ENCODE results near the gene RAC3.

Gene RAC3

GRCh38 chr17:82051776-82052637 lies 20.5 kb downstream of the RAC3 start, which contains the start of the genes GPS1 and RFNG:
Gene GPS1, plus strand, starts transcription at chr17:82051898. Its CDS starts 34 bp downstream, at chr17:82051932.
Gene RFNG, minus strand, starts transcription at chr17:82051811. Its CDS starts 45 bp downstream, at chr17:82051766.
- peaks cover 5% of the 10 kb centered on the region; the same call in 1 of the 2 replicates for H3K4me1 ChIP-seq (ENCODE audit: control insufficient read depth, insufficient read depth, low read length)
- H3K4me3 ChIP-seq (ENCODE audit: low read length) = peak within 1 kb of the TSS; percentile 75
- no CpG with 5 or more reads among the region's 94 CpGs for WGBS (ENCODE audit: insufficient coverage, insufficient read length)
- no peaks in the 10 kb centered on the region for H3K9me3 ChIP-seq (ENCODE audit: control insufficient read depth, insufficient read depth, low read length)
- H3K36me3 ChIP-seq (ENCODE audit: control insufficient read depth, insufficient read depth, low read length) = peaks cover 43% of the 10 kb centered on the region
- no peak for DNase-seq (ENCODE audit: low read depth, low spot score)
- no peak within 1 kb of the TSS for H3K27ac ChIP-seq (ENCODE audit: low read length)
- no peaks in the 10 kb centered on the region; the same call in 1 of the 2 replicates for H3K27me3 ChIP-seq (ENCODE audit: control insufficient read depth, insufficient read depth, low read length)

- no peak overlapping the region for H3K27ac ChIP-seq (ENCODE audit: low read length)
- peaks cover 41% of the 10 kb centered on the region for H3K36me3 ChIP-seq (ENCODE audit: control insufficient read depth, insufficient read depth, low read length)
- no peak for DNase-seq (ENCODE audit: low read depth, low spot score)
- H3K27me3 ChIP-seq (ENCODE audit: control insufficient read depth, insufficient read depth, low read length) = no peaks in the 10 kb centered on the region; the same call in 1 of the 2 replicates
- peak overlapping the region; percentile 75; the same call in 1 of the 2 replicates for H3K4me3 ChIP-seq (ENCODE audit: low read length)
- peaks cover 5% of the 10 kb centered on the region; the same call in 1 of the 2 replicates for H3K4me1 ChIP-seq (ENCODE audit: control insufficient read depth, insufficient read depth, low read length)
- no CpG with 5 or more reads among the region's 19 CpGs for WGBS (ENCODE audit: insufficient coverage, insufficient read length)
- H3K9me3 ChIP-seq (ENCODE audit: control insufficient read depth, insufficient read depth, low read length) = no peaks in the 10 kb centered on the region
Measured at GRCh38 chr17:82052638-82053059, 21.2 kb downstream of the RAC3 start.

DNA sequence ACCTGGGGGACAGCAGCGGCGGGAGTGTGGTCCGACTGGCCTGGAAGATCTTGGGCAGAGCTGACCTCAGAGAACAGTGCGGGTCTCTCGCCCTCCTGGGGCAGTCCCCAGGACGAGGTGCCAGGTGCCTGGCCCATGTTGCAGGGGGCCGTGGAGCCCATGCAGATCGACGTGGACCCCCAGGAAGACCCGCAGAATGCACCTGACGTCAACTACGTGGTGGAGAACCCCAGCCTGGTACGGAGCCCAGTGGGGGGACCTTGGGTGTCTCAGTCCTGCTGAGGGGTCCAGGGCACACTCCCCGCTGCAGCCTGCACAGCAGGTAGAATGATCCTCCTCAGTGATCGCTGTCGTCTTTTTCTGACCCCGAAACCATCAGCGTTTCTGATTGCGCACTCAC lies 21.7 kb downstream of the RAC3 start:
- Histone ChIP-seq H3K27me3 (ENCODE audit: control insufficient read depth, insufficient read depth, low read length) (no peaks in the 10 kb centered on the region; the same call in 1 of the 2 replicates), H3K4me1 (ENCODE audit: control insufficient read depth, insufficient read depth, low read length) (peaks cover 5% of the 10 kb centered on the region; the same call in 1 of the 2 replicates), H3K27ac (ENCODE audit: low read length) (no peak overlapping the region), H3K9me3 (ENCODE audit: control insufficient read depth, insufficient read depth, low read length) (no peaks in the 10 kb centered on the region), H3K36me3 (ENCODE audit: control insufficient read depth, insufficient read depth, low read length) (peaks cover 44% of the 10 kb centered on the region), H3K4me3 (ENCODE audit: low read length) (no peak overlapping the region; the same call in 1 of the 2 replicates)
- WGBS (ENCODE audit: insufficient coverage, insufficient read length) = no CpG with 5 or more reads among the region's 19 CpGs
- DNase-seq (ENCODE audit: low read depth, low spot score) = no peak

DNA sequence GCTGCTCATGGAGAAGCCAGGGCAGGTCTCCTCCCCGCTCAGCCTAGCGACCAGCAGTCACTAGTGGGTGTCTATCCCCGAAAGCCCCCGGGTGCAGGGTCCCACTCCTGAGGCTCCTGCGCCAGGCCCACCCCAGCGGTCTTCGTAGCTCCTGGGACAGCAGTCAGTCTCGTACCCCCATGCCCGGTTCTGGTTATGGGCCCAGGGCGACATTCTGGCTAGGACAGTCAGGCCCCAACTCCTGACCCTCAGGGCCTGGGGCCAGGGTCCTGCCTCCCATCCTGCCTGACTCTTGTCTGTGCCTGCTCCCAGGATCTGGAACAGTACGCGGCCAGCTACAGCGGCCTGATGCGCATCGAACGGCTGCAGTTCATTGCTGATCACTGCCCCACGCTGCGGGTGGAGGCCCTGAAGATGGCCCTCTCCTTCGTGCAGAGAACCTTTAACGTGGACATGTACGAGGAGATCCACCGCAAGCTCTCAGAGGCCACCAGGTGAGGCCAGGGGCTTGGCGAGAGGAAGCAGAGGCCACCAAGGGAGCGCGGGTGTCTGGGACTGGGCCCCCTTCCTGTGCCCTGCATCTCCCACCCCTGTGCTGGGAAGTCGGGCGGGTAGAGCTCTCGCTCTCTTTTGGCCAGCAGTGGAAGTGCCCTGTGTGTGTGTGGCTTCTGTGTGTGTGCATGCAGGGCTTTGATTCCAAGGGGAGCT lies 22.2 kb downstream of the RAC3 start:
- H3K9me3 ChIP-seq (ENCODE audit: control insufficient read depth, insufficient read depth, low read length) = no peaks in the 10 kb centered on the region
- no peaks in the 10 kb centered on the region; the same call in 1 of the 2 replicates for H3K27me3 ChIP-seq (ENCODE audit: control insufficient read depth, insufficient read depth, low read length)
- peaks cover 44% of the 10 kb centered on the region for H3K36me3 ChIP-seq (ENCODE audit: control insufficient read depth, insufficient read depth, low read length)
- no CpG with 5 or more reads among the region's 28 CpGs for WGBS (ENCODE audit: insufficient coverage, insufficient read length)
- no peak overlapping the region for H3K4me3 ChIP-seq (ENCODE audit: low read length)
- DNase-seq (ENCODE audit: low read depth, low spot score) = no peak
- no peak overlapping the region for H3K27ac ChIP-seq (ENCODE audit: low read length)
- peaks cover 5% of the 10 kb centered on the region; the same call in 1 of the 2 replicates for H3K4me1 ChIP-seq (ENCODE audit: control insufficient read depth, insufficient read depth, low read length)

GRCh38 chr17:82054351-82055022 lies 23.0 kb downstream of the RAC3 start:
- H3K9me3 ChIP-seq (ENCODE audit: control insufficient read depth, insufficient read depth, low read length) = no peaks in the 10 kb centered on the region
- no peak overlapping the region for H3K4me3 ChIP-seq (ENCODE audit: low read length)
- DNase-seq (ENCODE audit: low read depth, low spot score) = no peak
- H3K4me1 ChIP-seq (ENCODE audit: control insufficient read depth, insufficient read depth, low read length) = peaks cover 5% of the 10 kb centered on the region; the same call in 1 of the 2 replicates
- no peak overlapping the region for H3K27ac ChIP-seq (ENCODE audit: low read length)
- peaks cover 43% of the 10 kb centered on the region for H3K36me3 ChIP-seq (ENCODE audit: control insufficient read depth, insufficient read depth, low read length)
- WGBS (ENCODE audit: insufficient coverage, insufficient read length) = no CpG with 5 or more reads among the region's 38 CpGs
- no peaks in the 10 kb centered on the region; the same call in 1 of the 2 replicates for H3K27me3 ChIP-seq (ENCODE audit: control insufficient read depth, insufficient read depth, low read length)

- Histone ChIP-seq H3K27ac (ENCODE audit: low read length) (no peak overlapping the region), H3K27me3 (ENCODE audit: control insufficient read depth, insufficient read depth, low read length) (no peaks in the 10 kb centered on the region; the same call in 1 of the 2 replicates), H3K4me3 (ENCODE audit: low read length) (no peak overlapping the region), H3K4me1 (ENCODE audit: control insufficient read depth, insufficient read depth, low read length) (peaks cover 5% of the 10 kb centered on the region; the same call in 1 of the 2 replicates), H3K36me3 (ENCODE audit: control insufficient read depth, insufficient read depth, low read length) (peaks cover 43% of the 10 kb centered on the region), H3K9me3 (ENCODE audit: control insufficient read depth, insufficient read depth, low read length) (no peaks in the 10 kb centered on the region)
- DNase-seq (ENCODE audit: low read depth, low spot score) = no peak
- no CpG with 5 or more reads among the region's 26 CpGs for WGBS (ENCODE audit: insufficient coverage, insufficient read length)
Measured at GRCh38 chr17:82055023-82055964, 23.8 kb downstream of the RAC3 start.

GRCh38 chr17:82055965-82056728 lies 24.7 kb downstream of the RAC3 start:
- H3K27ac ChIP-seq (ENCODE audit: low read length) = no peak overlapping the region
- H3K36me3 ChIP-seq (ENCODE audit: control insufficient read depth, insufficient read depth, low read length) = peaks cover 52% of the 10 kb centered on the region

GRCh38 chr17:82056729-82057621 lies 25.5 kb downstream of the RAC3 start:
- no peaks in the 10 kb centered on the region; the same call in 1 of the 2 replicates for H3K27me3 ChIP-seq (ENCODE audit: control insufficient read depth, insufficient read depth, low read length)
- DNase-seq (ENCODE audit: low read depth, low spot score) = no peak
- no peaks in the 10 kb centered on the region for H3K9me3 ChIP-seq (ENCODE audit: control insufficient read depth, insufficient read depth, low read length)
- WGBS (ENCODE audit: insufficient coverage, insufficient read length) = no CpG with 5 or more reads among the region's 29 CpGs
- H3K27ac ChIP-seq (ENCODE audit: low read length) = no peak overlapping the region
- peaks cover 56% of the 10 kb centered on the region for H3K36me3 ChIP-seq (ENCODE audit: control insufficient read depth, insufficient read depth, low read length)
- H3K4me1 ChIP-seq (ENCODE audit: control insufficient read depth, insufficient read depth, low read length) = no peaks in the 10 kb centered on the region; the same call in 1 of the 2 replicates
- no peak overlapping the region for H3K4me3 ChIP-seq (ENCODE audit: low read length)

More at GRCh38 chr17:82055965-82056728, 24.7 kb downstream of the RAC3 start:
- WGBS (ENCODE audit: insufficient coverage, insufficient read length) = no CpG with 5 or more reads among the region's 28 CpGs
- Histone ChIP-seq H3K27me3 (ENCODE audit: control insufficient read depth, insufficient read depth, low read length) (no peaks in the 10 kb centered on the region; the same call in 1 of the 2 replicates), H3K4me1 (ENCODE audit: control insufficient read depth, insufficient read depth, low read length) (no peaks in the 10 kb centered on the region; the same call in 1 of the 2 replicates), H3K9me3 (ENCODE audit: control insufficient read depth, insufficient read depth, low read length) (no peaks in the 10 kb centered on the region), H3K4me3 (ENCODE audit: low read length) (no peak overlapping the region)
- DNase-seq (ENCODE audit: low read depth, low spot score) = no peak

Measured in iPS DF 6.9 (cell line).